NCI-H446 (cell line): ENCODE results near the gene LGALS3BP.

Experiments used
- DNase-seq, 2 experiments: peaks; one replicate each; lab custom pipeline; 2025; lab: John Stamatoyannopoulos, UW

LGALS3BP gene

DNA sequence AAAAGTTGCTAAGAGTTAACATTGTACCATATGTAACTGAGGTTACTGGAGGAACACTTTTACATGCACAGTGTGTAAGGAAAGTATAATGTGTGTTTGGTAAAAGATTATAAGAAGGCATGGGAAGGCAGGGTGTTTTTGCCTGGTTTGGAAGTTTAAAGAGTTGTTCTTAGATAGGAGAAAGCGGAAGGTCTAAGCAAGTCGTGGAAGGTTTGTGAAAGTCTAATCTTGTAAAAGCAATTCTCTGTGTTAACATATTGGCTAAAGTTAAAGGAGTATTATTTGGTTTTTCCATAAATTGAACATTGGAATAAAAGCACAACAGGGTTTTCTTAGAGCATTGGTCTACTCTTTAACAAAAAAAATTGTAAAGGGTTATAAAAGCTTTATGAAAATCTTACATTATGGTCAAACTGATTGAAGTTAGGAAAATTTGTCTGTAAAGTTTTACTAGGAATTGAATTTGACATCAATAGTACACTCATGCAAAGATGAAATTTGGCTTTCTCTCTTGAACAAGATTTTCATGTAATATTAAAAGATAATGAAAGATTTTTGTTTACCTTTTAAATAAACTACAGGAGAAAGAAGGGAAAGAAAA lies 34.5 kb upstream of the LGALS3BP start:
- DNase-seq, result no peak

DNA sequence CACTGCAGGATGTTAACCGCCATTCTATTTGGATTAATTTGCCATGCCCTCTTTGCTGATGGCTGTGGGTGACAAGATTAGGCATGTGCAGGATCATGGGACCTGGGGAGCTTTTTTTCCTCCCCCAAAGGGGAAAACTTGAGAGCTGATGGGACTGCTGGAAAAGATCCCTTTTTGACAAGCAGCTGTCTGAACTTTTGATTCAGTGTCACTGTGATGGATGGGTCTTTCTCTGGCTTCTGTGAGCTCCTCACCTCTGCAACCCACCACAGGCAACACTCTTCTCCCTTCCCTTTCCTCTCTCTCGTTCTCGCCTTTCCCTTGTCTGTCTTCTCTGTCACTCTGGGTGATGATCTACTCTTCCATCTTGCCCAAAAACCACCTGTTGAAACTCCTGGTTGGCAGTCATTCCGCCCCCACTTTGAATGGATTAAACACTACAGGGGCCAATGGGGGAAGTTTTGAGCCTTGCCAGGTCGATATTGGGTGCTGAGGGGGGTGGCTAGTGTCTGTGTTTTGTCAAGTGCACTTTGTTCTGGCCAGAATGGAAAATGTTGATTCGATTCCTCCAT lies 32.9 kb upstream of the LGALS3BP start:
- DNase-seq, result no peak

DNA sequence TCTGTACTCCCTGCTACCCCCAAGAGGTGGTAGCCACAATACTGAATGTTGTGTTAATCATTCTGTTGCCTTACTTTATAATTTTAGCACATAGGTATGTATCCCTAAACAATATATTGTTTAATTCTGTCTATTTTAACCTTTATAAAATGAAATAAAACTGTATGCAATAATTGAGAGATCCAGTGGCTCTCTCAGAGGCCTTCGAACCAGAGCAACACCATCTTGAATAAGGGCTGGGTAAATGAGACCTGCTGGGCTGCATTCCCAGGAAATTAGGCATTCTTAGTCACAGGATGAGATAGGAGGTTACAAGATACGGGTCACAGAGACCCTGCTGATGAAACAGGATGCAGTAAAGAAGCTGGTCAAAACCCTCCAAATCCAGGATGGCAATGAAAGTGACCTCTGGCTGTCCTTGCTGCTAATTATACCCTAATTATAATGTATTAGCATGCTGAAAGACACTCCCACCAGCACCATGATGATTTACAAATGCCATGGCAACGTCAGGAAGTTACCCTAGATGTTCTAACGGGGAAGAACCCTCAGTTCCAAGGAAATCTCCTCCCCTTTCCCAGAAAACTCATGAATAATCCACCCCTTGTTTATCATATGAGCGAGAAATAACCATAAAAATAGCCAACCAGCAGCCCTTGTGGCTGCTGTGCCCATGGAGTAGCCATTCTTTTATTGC lies 31.9 kb upstream of the LGALS3BP start:
- no peak for DNase-seq

DNA sequence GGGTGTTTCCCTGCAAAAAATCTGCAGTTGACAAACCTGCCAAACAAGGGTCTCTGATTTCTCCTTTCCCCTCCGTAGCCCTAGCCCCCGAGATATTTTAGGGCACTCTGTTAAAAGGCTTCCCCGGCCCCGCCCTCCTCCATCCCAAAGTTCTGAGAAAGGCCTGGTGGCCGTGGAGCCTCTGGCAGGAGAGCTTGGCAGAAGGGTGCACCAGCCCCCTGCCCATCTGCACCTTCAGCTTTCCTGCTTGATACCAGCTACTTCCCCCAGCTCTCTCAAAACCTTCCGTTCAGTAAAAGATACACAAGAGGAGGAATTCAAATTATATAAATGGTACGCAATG lies 30.6 kb upstream of the LGALS3BP start:
- DNase-seq, result no peak

DNA sequence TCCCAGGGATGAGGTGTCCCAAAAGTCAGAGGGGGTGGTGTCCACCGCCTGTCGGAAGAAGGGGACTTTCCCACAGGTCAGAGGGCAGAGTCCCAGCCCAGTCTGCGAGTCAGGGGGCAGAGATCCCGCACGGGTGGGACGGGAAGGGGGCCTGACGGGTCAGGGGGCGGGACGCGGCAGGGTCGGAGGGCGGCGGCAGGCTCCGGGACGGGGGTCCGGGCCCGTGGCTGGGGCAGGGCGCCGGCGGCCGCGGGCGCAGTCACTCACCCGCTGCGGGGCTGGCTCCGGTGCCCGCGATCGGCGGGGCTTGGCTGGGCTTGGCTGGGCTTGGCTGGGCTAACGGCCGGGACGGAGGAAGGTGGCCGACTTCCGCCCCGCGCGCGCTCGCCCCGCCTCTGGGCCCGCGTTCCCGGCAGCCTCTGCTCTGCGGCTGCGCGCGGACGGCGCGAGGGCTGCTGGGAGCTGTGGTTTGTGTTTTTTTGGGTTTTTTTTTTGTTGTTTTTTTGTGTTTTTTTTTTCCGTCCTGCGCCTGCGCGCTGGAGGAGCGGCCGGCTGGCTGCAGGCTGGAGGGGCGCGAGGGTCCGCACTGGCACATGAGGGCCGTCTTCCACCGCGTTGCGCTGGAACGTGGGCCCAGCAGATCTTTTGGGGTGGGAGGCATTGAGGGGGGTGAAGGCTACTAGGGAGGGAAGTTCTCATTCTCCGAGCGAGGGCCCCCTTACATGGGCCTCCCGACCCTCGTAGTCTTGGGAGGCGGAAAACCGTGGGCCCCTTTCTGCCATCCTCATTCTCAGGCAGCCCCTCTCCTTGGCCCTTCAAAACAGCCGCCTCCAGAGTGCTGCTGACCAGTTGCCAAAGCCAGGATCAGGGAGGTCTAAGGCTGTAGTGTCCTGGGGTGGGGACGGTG lies 29.9 kb upstream of the LGALS3BP start, which contains the start of gene CANT1:
TSS of gene CANT1 (minus strand) at position 368 of the 907 bp plus-strand sequence. CDS start 12,142 bp downstream, outside the sequence.
- DNase-seq, result peak; percentile 65 to 93

DNA sequence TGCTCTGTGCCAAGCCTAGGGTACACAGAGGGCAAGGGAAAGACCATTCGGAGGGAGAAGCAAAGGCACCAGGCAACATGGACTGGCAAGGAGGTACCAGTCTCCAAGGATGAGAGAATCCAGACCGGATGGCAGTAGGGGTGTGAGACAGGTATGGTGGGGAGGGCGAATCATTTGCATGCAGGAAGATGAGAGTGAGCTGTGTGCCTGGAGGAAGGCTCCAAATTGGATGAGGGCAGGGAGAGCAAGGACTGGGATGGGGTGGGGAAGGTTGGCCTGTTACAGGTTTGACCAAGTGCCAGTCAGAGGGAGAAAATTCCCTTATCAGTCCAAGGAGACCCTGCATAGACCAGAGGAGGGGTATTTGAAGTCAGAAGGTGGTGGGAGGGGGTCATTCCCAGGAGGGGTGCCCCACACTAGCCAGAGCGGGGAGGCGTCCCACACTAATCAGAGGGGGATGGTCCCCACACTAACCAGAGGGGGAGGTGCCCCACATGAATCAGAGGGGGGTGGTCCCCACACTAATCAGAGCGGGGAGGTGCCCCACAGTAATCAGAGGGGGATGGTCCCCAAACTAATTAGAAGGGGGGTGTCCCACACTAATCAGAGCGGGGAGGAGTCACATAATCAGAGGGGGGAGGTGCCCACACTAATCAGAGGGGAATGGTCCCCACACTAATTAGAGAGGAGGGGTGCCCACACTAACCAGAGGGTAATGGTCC lies 29.1 kb upstream of the LGALS3BP start:
- no peak for DNase-seq

DNA sequence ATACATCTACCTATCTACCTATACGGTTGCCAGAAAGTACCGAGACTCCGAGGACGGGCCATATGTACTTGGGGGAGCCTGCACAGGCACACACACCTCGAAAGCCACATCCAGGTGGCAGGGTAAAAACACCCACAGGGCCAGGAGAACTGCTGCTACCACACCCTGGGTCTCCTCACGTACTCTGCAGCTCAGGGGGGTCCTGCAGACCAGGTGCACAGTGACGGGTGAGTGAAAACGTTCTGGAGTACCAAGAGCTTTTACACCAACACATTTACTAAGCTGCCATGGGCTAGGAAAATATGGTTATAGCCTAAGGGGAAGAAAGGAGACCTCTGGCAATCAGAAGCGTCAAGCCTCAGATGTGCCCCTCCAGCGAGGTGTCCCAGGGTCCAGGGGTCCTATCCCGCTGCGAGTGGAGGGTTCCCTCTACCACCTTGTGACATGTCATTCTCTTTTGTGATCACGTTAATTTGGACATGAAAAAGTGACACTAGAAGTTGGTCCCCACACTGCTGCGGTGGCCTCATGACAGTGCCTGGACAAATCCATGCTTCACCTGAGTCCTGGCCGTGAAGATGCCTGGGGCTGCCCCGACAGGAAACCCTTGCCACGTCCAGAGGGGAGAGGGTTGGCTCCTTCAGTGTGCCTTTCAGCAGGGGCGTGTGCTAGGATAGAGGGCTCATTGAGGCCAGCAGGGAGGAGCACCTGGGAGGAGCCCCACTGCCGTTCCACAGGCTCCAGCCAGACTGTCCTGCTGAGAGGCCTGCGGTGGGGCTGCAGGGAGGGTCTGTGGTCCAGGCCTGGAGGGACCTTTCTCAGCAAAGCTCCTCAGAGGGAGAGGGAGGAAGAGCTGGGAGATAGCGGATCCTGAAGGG lies 28.0 kb upstream of the LGALS3BP start:
- no peak for DNase-seq

DNA sequence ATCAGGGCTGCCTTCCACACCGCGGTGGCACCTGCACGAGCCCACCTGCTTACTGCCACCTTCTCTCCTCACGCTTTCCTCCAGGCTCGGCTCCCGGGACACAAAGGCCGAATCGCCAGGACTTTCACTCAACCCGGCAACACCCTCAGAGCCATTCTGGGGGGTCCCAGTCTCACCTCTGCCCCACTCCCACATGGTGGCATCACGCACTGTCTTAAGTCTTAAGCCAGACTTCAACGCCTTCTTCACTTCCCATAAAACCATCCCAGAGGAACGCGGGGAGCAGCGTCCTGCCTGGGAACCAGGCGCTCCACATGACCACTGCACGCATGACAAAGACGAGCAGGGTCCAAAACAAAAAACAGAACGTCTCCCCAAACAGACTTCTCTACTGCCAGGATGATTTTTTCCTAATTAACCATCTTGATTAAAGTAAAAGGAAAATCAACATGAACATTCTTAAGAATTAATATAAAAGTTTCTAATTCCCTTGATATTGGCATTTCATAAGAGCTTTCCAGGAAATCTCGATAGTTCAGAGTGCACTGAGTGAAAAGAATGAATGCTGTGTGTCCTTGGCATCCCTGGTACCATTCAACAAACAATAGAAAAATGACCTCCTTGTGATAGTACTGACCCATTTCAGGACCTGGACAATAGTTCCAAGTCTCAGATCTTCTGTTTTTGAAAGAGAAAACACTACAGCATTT lies 27.2 kb upstream of the LGALS3BP start:
- no peak for DNase-seq

DNA sequence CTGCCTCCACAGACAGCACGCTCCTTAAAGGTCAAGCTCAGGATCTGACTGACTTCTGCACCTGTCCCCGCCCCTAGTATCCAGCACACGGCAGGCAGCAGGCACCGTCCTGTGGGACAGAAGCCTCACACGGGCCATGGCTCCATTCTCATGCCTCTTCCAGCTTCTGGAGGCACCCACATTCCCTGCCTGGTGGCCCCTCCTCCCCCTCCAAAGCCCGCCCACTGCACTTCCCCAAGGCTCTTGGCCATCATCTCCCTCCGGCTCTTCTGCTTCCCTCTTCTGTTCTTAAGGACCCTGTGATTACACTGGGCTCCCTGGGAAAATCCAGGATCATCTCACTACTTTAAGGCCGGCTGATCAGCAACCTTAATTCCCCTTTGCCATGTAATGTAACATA lies 26.3 kb upstream of the LGALS3BP start:
- DNase-seq, result no peak

DNA sequence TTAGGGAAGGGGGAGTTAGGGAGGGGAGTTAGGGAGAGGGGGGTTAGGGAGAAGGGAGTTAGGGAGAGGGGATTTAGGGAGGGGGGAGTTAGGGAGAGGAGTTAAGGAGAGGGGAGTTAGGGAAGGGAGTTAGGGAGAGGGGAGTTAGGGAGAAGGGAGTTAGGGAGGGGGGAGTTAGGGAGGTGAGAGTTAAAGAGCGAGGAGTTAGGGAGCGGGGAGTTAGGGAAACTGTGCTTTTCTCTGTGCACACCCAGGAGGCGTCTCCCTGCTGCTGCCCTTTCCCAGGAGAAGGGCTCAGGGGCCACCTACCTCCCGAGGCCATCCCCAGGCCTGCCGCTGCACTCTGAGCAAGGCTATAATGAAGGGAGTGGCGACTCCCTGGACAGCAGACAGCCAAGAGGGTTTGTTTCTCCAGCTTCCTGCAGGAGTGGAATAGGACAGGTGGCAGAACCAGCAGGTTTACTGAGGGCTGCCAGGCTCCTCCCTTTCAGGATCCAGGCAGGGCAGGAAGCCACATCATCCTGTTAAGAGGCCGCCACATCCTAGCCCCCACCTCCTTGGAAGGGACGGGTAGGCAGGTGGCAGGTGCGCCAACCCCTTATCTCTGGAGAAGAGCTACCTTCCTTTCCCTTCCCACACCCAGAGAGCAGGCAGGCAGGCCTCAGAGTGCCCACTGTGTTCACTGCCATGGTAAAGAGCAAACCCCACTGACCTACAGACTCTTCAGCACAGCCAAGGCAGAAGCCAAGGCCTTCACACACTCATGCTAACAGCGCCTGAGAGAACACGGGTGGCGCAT lies 25.5 kb upstream of the LGALS3BP start:
- DNase-seq, result no peak

DNA sequence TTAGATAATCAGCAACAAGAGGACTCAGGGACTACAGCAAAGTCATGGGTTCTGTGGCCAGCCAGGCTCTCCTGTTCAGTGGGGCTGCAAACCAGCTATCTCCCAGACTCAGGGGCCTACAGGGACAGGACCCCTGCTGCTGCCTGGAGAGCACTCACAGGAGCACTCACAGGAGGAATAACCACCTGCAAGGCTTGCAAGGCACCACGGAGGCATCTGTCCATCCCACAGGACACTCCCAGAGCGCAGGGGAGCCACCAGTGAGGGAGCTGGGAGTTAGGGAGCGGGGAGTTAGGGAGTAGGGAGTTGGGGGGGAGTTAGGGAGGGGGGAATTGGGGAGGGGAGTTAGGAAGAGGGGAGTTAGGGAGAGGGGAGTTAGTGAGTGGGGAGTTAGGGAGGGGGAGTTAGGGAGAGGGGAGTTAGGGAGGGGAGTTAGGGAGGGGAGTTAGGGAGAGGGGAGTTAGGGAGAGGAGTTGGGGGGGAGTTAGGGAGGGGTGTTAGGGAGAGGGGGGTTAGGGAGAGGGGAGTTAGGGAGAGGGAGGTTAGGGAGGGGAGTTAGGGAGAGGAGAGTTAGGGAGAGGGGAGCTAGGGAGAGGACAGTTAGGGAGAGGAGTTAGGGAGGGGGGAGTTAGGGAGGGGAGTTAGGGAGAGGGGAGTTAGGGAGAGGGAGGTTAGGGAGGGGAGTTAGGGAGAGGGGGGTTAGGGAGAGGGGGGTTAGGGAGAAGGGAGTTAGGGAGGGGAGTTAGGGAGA lies 24.1 kb upstream of the LGALS3BP start:
- DNase-seq, result no peak

DNA sequence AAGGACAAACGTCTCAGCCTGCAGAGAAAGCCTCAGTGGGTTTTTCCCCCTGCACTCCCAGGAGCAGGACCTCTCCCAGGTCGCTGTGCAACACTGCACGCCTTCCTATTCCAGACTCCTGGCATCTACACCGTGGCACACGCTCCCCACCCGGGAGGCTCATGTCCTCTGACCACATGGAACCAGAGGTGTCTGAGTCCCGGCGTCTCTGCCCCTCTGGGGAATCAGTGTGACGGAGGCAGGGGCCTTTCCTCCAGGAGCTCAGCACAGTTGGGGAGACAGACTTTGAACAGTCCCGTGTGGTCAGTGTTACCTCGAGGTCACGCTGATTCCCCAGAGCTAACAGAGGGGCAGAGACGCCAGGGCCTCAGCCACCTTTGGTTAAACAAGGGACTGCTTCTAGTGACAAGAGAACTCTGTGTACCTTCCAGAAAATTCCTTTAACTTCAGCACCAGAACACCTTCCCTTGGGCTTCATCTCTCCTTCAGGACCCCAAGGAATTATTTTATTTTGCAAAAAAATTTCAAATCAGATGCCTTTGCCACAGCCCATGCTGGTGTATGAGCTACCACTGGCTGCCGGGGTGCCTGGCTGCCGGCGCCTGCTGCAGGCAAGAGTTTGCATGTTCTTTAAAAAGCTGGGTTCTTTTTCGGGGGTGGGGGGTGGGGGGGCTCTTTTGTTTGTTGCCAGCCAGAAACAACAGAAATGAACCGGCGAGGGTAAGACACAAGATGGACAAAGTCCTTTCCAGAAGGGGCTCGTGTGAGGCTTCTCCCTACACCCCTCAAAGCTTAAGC lies 23.3 kb upstream of the LGALS3BP start:
- DNase-seq, result no peak

DNA sequence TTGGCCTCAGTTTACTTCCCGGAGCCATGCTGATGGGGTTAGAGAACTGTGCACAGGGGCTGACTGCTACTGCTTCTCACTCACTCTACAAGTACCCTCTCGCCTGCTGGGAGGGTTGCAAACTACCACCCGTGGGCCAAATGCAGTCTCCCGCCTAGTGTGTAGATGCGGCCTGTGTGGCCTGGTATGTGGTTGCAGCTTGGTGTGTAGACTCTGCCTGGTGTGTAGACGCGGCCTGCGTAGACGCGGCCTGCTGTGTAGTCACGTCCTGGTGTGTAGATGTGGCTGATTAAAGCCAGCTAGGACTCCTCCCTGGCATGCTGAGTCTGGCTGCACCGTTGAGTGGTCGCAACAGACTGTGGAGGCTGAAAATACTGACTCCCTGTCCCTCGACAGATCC lies 22.6 kb upstream of the LGALS3BP start:
- DNase-seq, result no peak

DNA sequence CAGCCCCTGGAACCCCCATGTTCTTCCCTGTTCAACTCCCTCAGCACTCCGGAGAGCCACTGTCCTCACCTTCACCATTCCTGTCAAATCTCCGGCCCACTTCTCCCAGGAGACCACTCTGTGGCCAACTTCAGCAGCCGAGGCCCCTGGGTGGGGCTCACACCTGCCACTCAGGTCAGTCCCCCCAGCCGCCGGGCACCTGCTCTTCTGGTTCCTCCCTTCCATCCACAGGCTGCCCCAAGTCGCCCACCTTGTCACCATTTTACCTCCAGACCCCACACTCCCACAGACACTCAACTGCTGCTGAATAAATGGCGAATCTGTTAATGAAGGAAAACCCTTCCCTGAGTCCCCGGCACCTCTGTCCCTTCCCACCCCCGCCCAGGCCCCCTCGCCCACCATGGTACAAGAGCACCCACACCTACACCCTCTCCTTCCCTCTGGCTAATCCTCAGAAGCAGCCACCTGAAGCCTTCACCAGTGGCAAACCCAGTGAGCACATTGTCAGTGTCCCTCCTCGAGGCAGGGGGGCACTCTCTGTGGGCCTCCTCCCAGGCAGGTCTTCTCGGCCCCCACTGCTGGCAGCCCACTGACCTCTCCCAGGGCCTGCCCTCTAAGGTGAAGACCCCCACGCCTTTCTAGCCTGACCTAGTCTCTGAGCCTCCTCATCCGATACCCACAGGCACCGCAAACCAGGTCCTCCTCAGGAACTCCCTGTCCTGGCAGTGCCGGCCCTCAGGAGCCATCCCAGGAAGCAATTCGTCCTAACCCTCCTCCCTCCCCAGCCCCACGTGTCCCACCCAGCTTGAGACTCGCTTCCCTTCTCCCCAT lies 21.7 kb upstream of the LGALS3BP start:
- no peak for DNase-seq

DNA sequence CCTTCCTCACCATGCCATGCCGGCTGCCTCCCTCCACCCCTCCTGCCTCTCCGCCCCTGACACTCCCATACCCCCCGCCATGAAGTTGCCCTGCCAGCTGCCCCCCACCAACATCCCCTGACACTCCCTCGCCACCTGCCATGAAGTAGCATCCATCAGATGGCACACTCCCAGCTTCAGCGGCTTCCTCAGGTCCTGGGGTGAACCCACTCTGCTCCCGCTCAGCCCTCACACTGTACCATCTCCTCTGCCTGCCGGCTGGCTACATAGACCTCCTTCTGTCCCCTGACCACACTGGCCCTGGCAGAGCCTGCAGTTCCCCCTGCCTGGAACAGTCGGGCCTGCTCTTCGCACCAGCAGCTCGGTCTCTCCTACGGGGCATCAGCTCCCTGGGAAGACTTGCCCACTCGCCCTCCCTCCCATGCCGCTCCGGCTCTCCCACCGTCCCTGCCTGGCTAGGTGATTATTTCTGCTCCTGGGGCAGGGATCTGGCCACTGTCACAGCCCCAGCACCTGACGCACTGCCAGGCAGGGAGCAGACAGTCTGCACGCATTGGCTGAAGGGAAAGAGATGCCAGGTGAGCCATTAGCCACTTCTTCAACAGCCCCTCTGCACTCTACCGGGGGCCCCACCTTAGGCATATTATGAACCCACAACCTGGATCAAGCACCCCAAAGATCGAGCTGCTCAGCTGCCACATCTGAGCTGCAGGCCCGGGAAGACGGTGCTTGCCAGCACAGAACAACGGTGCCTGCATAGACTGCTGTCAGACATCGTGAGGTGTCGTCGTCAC lies 20.9 kb upstream of the LGALS3BP start:
- DNase-seq, result no peak

DNA sequence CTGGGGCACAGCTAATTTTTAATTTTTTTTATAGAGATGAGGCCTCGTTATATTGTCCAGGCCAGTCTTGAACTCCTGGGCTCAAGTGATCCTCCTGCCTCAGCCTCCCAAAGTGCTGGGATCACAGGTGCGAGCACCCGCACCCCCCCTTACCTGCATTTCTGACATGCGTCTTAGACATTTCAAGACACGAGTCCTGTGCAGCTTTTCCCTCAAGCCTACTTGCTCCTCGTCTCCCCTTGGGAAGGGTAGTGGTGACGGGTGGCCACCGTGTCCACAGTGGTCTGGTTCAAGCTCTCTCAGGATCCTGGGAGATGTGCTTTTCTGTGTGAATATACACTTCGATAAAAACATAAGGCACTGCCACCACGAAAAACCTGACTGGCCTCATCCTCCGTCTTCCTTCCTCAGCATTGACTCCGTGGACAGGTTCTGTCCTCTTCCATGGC lies 20.2 kb upstream of the LGALS3BP start:
- no peak for DNase-seq
